Neural cell (in vitro differentiated cells): ENCODE results near the gene FPGS.

Experiments used
- CTCF ChIP-seq: fragments of 450-650 bp; IDR thresholded peaks from 2 replicates; pipeline ENCODE4 v1.5.1; 2014; ENCODE audit warnings: antibody characterized with exemption, mild to moderate bottlenecking, moderate library complexity; ENCODE audit not compliant: poor library complexity, severe bottlenecking
- EP300 ChIP-seq: fragments of 450-650 bp; conservative IDR thresholded peaks from 2 replicates; pipeline ENCODE4 v1.6.1; 2014; ENCODE audit warnings: antibody characterized with exemption, mild to moderate bottlenecking, moderate library complexity; ENCODE audit not compliant: poor library complexity, severe bottlenecking
- EZH2 ChIP-seq: fragments of 200-600, 300-800 bp; shearing (Covaris generic), sonication (generic); IDR thresholded peaks from 2 replicates; pipeline ENCODE4 v1.6.1; 2014; ENCODE audit warnings: antibody characterized with exemption, low read length, borderline replicate concordance, mild to moderate bottlenecking; ENCODE audit not compliant: insufficient read depth, poor library complexity, severe bottlenecking
- POLR2AphosphoS5 ChIP-seq: IDR thresholded peaks from 2 replicates; pipeline ENCODE4 v1.6.1; 2012
- REST ChIP-seq: IDR thresholded peaks from 2 replicates; pipeline ENCODE4 v1.6.1; 2012; ENCODE audit warnings: borderline replicate concordance
- SMC3 ChIP-seq: fragments of 450-650 bp; conservative IDR thresholded peaks from 2 replicates; pipeline ENCODE4 v1.6.1; 2014; ENCODE audit warnings: antibody characterized with exemption, mild to moderate bottlenecking, moderate library complexity; ENCODE audit not compliant: poor library complexity
- TAF1 ChIP-seq: IDR thresholded peaks from 2 replicates; pipeline ENCODE4 v1.6.1; 2012; ENCODE audit warnings: low read depth

GRCh38 chr9:127832248-127832647 lies 29.6 kb downstream of the FPGS start:
- no peak for TF ChIP-seq EP300
- TF ChIP-seq CTCF: no peak
- TF ChIP-seq REST: no peak
- TF ChIP-seq SMC3: no peak
- no peak for TF ChIP-seq TAF1
- TF ChIP-seq EZH2: no peak
- no peak for TF ChIP-seq POLR2AphosphoS5
